ENCODE data around the gene MCUB. TPM values are rescaled to one million over a fixed set of nuclear protein-coding genes. Genes with fewer than 3 reads are reported as not detected.

Gene MCUB
- total RNA-seq, 1 donor from 2014 or later: 105 TPM

DNA sequence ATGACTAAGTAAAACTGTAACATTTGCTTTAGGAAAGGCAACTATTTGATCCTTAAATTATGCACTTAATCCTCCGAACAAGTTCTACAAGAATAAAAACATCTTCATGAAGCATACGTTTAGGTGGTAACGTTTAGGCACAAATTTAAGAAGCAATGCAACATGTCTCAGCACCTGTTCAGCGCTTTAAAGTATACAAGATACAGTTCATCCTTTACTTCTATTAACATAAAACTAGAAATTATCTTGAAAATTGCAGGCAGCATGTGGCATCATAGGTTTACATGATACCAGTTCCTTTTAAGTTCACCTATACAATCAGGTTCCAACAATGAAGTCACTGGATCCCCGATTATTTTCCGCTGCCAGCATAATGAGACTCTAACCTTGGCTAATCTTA is 168.3 kb downstream of the MCUB start:
- DNase-seq (ENCODE audit: low read depth): no peak
- peak overlapping the region; percentile 64 for H3K4me3 ChIP-seq (ENCODE audit: low read depth, low read length)
- TF ChIP-seq, protein P1, sequence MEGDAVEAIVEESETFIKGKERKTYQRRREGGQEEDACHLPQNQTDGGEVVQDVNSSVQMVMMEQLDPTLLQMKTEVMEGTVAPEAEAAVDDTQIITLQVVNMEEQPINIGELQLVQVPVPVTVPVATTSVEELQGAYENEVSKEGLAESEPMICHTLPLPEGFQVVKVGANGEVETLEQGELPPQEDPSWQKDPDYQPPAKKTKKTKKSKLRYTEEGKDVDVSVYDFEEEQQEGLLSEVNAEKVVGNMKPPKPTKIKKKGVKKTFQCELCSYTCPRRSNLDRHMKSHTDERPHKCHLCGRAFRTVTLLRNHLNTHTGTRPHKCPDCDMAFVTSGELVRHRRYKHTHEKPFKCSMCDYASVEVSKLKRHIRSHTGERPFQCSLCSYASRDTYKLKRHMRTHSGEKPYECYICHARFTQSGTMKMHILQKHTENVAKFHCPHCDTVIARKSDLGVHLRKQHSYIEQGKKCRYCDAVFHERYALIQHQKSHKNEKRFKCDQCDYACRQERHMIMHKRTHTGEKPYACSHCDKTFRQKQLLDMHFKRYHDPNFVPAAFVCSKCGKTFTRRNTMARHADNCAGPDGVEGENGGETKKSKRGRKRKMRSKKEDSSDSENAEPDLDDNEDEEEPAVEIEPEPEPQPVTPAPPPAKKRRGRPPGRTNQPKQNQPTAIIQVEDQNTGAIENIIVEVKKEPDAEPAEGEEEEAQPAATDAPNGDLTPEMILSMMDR (conservative IDR thresholded peaks at IDR 0.05; ENCODE audit: low read depth, low read length): no peak

DNA sequence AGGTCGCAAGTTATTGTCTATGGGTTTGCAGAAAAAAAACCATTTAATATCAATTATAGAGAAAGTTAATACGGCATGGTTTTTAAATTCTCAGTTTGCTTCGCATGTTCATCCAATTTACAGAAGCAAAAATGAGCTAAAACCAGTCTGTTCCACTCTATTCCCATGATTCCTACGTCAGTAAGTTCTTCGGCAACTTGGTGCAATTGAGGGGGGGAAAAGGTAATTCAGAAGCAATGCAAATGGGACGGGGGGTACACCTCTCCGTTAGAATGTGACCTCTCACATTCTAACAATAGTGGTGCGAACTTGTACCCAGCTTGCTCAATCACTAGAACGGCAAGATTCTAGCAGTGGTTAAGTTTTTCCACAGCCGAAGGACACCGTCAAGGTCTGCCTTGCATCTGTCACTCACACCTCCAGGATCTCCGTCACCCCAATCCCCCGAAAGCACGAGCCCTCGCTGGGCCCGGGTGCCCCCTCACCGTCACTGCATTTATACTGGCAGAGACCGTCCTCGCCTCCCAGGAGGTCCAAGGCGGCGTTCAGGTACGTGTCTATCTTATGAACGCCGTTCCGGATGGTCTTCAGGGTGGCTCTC is 169.2 kb downstream of the MCUB start:
- no peak for DNase-seq (ENCODE audit: low read depth)
- TF ChIP-seq, protein P1 (conservative IDR thresholded peaks at IDR 0.05; ENCODE audit: low read depth, low read length): no peak
- peak overlapping the region; percentile 64 for H3K4me3 ChIP-seq (ENCODE audit: low read depth, low read length)

DNA sequence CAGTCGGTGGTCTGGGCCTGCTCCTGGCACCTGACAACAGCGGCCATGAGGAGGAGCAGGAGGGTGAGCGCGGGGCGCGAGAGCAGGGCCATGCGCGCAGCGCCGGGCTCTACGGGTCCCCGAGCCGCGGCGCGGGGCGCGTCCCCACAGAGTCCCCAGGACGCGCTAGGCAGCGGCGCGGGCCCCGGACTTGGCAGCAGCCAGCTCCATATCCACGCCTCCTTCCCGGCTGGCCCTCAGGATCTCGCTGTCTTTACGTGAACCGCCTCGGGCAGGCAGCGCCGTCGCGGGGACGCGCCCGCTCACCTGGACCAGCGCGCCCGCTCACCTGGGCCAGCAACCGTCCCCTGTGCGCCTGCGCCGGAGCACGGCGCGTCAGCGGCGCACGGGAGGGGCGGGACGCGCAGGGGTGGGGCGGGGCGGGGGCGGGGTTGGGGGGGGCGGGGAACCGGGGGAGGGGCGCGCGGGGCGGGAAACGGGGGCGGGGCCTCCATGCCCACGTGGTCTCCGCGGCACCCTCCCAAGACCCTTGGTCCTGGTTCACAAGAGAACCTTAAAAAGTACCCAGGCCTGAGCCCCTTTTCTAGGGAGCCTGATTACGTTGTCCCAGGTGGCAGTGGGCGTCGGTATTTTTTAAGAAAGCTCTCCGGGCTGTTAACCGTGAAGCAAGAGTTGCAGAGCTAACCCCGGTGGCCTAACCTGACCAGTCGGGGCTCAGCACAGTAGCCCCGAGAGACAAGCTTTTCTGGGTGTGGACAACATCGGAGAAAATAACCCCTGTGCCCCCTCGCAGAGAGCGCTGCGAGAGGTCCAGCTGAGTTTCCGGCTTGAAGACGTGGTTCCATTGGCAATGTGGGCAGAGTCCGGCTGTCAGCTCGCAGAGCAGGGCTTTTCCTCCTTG is 169.9 kb downstream of the MCUB start, which contains the start of gene PLA2G12A:
TSS of gene PLA2G12A (minus strand) at position 353 of the 901 bp plus-strand sequence. CDS start at position 92, 261 bp downstream.
- DNase-seq (ENCODE audit: low read depth): no peak
- peak within 1 kb of the TSS; percentile 64 for H3K4me3 ChIP-seq (ENCODE audit: low read depth, low read length)
- TF ChIP-seq, protein P1 (conservative IDR thresholded peaks at IDR 0.05; ENCODE audit: low read depth, low read length): no peak

DNA sequence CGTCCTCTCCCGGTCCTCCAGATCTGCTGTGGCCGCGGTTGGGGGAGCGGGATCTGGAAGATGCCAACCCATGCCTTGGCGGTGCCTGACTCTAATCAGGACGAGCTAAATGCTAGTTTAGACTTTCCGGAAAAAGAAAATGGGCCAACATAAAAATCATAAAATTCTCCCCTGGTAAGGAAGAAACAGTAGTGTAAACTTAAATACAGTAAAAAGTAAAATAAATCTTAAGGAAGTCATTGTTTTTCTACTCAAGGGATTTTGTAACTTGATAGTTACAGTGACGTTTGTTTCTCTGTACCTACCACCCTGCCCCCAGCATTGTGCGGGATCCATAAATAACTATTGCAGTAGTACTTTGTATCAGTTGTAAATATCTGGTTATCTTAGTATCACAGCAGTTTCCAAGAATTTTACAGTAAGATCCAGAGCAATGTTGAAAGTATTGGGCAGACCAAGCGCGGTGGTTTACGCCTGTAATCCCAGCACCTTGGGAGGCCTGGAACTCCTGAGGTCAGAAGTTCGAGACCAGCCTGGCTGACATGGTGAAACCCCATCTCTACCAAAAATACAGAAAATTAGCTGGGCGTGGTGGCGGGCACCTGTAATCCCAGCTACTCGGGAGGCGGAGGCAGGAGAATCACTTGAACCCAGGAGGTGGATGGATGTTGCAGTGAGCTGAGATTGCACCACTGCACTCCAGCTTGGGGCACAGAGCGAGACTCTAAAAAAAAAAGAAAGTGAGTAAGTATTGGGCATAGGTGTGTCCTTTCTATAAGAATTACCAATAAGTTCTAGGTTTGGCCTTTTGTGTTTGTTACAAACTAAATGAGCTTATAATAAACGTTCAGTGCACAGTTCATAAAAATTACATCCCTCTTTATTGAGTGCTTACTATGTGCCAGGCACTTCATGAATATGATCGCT is 170.8 kb downstream of the MCUB start:
- H3K4me3 ChIP-seq (ENCODE audit: low read depth, low read length): peak overlapping the region; percentile 64
- no peak for DNase-seq (ENCODE audit: low read depth)
- TF ChIP-seq, protein P1 (conservative IDR thresholded peaks at IDR 0.05; ENCODE audit: low read depth, low read length): no peak

DNA sequence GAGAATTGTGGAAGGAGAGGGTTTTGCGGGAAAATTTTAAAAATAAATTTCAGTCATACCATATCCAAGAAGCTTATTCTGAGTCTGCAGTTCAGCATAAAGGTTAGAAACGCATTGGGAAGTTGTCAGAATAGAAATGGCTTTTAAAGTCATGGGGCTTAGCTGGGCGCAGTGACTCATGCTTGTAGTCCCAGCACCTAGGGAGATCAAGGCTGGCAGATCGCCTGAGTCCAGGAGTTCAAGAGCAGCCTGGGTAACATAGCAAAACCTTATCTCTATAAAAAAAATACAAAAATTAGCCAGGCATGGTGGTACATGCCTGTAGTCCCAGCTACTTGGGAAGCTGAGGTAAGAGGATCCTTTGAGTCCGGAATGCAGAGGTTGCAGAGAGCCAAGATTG is 173.7 kb downstream of the MCUB start:
- no peak for DNase-seq (ENCODE audit: low read depth)
- H3K4me3 ChIP-seq (ENCODE audit: low read depth, low read length): no peak overlapping the region
- TF ChIP-seq, protein P1 (conservative IDR thresholded peaks at IDR 0.05; ENCODE audit: low read depth, low read length): no peak

DNA sequence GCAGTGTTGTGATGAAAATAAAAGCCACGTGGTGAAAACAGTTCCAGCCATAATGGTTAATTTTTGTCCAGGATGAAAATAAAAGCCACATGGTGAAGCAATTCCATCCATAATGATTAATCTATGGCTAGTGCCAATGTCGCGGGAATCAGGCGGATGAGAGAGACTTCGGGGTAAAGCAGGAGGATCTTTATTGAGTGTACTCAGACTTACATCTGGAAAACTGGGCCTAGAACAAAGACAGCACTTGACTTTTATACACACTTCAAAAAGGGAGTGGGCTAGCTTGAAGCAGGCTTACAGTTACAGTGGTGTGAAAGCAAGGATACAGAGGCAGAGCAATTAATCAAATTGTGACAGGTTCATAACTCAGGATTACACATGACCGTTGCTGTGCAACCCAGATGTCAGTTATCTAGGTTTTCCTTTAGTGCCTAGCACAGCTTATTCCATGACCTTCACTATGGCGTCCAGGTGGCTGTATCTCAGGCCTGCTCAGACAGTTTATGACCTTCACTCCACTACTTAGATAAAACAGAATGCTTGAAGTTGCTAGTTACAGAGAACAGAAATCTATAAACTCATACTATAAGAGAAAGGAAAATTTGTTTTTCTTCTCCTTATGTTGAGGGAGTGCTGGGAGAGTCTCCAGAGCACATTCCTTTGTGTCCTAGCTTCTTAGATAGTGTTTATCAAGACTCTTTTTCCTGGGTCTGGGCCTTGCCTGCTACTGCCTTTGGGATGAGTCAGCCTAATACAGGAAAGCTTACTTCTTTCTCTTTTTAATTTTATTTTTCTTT is 175.7 kb downstream of the MCUB start:
- peak; percentile 66 for DNase-seq (ENCODE audit: low read depth)
- no peak overlapping the region for H3K4me3 ChIP-seq (ENCODE audit: low read depth, low read length)
- TF ChIP-seq, protein P1 (conservative IDR thresholded peaks at IDR 0.05; ENCODE audit: low read depth, low read length): no peak

All from epithelial cell of proximal tubule (primary cell).